Stimulated activated CD8-positive, alpha-beta memory T cell treated with anti-CD3 and anti-CD28 coated beads, Interleukin-7, amount 100 ng/mL, for 48 hours (primary cell): Measurements from ENCODE around the gene SPTY2D1.
"Not testable (repeated sequence)": the region's sequence is repeated elsewhere in the genome, so short reads cannot be mapped to it uniquely, and the experiment has no call there.

Experiments
- DNase-seq, 2 donors: peaks; one replicate each; pipeline ENCODE4 v3.0.0-alpha.2; 2020; ENCODE audit warnings: low read depth in 1 of 2; ENCODE audit errors: extremely low read depth in 1 of 2

SPTY2D1 gene, protein sequence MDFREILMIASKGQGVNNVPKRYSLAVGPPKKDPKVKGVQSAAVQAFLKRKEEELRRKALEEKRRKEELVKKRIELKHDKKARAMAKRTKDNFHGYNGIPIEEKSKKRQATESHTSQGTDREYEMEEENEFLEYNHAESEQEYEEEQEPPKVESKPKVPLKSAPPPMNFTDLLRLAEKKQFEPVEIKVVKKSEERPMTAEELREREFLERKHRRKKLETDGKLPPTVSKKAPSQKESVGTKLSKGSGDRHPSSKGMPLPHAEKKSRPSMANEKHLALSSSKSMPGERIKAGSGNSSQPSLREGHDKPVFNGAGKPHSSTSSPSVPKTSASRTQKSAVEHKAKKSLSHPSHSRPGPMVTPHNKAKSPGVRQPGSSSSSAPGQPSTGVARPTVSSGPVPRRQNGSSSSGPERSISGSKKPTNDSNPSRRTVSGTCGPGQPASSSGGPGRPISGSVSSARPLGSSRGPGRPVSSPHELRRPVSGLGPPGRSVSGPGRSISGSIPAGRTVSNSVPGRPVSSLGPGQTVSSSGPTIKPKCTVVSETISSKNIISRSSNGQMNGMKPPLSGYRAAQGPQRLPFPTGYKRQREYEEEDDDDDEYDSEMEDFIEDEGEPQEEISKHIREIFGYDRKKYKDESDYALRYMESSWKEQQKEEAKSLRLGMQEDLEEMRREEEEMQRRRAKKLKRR

GRCh38 chr11:18634140-18635032 lies at the start of gene SPTY2D1:
Gene SPTY2D1, minus strand, starts transcription at chr11:18634342. Its CDS starts 85 bp downstream, at chr11:18634257.
- DNase-seq = peak; percentile 92 to 98

DNA sequence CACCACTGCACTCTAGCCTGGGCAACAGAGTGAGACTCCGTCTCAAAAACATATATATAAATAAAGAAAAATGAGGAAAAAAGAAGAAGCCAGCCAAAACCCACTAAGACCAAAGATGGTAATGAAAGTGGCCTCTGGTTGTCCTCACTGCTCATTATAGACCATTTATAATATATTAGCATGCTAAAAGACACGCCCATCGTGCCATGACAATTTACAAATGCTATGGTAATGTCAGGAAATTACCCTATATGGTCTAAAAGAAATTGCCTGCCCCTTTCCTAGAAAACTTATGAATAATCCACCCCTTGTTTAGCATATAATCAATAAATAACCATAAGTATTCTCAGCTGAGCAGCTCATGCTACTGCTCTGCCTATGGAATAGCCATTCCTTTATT lies 48.3 kb upstream of the SPTY2D1 start:
- DNase-seq = no peak

- not testable (repeated sequence) for DNase-seq
Observed at GRCh38 chr11:18681949-18682348, 47.8 kb upstream of the SPTY2D1 start.

DNA sequence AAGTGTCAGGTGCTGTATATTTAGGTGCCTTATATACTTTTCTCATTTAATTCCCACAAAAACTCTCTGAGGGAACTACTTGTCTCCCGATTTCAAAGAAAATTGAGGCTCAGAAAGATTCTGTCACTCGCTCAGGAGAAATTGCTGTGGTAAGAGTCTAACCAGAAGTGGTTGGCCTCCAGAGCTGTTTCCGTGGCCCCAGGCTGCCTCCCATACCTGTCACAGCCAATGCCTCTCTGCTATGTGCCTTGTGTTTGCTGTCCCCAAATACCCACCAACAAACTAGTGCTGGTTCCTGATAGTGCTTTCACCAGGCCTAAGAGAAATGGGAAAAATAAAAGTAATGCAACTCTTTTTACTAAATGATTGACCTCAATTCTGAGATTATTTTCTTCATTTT lies 43.4 kb upstream of the SPTY2D1 start:
- no peak for DNase-seq

DNA sequence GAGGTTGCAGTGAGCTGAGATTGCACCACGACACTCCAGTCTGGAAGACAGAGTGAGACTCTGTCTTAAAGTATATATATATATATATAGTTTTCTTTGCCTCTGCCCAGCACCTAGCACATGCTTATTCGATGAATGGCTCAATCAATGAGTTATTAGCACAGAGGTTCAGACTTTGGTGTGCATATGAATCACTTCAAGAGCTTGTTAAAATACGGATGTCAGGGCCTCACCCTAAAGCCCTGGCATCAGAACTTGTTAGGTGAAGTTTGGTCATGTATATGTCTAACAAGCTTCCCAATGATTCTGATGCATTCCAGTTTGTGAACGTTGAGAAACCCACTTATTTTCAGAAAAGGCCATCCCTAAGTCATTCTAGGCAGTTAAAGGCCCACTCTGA lies 42.7 kb upstream of the SPTY2D1 start:
- DNase-seq = no peak

DNA sequence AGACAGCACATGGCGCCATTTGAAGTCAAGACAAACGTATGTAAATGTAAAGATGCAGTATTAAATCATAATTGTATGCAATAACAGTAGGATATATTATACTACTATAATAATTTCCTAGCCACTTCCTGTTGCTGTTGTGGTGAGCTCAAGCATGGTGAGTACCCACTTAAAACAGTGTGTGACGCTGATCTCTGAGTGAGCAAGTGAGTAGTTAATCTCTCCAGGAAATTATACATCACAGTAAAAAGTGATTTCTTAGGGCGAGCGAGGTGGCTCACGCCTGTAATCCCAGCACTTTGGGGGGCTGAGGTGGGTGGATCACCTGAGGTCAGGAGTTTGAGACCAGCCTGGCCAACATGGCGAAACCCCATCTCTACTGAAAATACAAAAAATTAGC lies 38.1 kb upstream of the SPTY2D1 start:
- peak in 1 of 2 donors; percentile 22 for DNase-seq

- DNase-seq = no peak
Observed at GRCh38 chr11:18671246-18671645, 37.1 kb upstream of the SPTY2D1 start.

DNA sequence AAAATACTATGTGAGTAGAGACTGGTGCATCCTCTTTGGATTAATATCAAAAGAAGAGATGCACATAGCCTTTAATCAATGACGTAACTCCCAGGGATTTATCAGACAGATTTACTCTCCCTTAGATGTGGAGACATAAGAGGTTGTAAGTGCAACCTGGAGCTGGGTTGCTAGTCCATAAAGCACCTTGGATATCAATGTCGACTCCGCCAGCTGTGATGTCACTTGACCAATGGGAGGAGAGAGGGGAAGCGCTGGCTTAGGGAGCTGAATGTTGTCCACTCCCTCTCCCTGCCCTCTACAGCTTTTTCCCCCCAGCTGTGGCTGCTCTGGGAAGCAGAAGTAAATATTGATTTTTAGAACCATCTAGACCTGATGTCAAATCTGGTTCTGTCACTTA lies 35.6 kb upstream of the SPTY2D1 start:
- DNase-seq = no peak

- peak in 1 of 2 donors; percentile 18 for DNase-seq
Observed at GRCh38 chr11:18669219-18669596, 35.1 kb upstream of the SPTY2D1 start.

DNA sequence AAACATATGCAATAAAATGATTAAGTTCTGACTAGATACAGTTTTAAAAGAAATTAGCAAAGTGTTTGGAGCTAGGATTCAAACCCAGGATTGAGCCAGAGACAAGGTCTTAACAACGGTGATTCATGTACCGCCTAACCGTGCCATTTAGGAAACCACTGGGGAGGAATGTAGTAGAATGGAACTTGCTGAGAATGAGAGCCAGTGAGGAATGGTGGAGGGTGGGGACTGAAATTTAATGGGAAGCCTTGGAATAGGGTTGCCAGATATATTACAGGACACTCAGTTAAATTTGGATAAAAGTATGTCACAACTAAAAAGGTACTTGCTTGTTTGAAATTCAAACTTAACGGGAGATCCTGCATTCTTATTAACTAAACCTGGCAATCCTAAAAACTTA lies 34.0 kb upstream of the SPTY2D1 start:
- no peak for DNase-seq

DNA sequence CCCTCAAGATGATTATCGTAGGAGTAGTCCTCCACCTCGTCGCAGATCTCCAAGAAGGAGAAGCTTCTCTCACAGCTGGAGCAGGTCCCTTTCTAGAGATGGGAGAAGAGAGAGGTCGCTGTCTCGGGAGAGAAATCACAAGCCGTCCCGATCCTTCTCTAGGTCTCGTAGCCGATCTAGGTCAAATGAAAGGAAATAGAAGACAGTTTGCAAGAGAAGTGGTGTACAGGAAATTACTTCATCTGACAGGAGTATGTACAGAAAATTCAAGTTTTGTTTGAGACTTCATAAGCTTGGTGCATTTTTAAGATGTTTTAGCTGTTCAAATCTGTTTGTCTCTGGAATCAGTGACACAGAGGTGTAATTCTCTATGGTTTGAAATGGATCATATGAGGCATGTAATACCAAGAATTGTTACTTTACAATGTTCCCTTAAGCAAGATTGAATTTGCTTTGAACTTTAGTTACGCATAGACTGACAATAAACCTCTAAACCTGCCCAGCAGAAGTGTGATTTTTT lies 31.3 kb upstream of the SPTY2D1 start:
- DNase-seq = not testable (repeated sequence)

DNA sequence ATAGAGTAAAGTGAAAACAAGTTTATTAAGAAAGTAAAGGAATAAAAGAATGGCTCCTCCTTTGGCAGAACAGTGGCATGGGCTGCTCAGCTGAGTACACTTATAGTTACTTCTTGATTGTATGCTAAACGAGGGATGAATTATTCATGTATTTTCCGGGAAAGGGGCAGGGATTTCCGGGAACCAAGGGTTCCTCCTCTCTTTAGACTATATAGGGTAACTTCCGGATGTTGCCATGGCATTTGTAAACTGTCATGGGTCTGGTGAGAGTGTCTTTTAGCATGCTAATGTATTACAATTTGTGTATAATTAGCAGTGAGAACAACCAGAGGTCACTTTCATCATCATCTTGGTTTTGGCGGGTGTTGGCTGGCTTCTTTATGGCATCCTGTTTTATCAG lies 23.5 kb upstream of the SPTY2D1 start:
- no peak for DNase-seq

GRCh38 chr11:18650859-18651557 lies 16.9 kb upstream of the SPTY2D1 start:
- DNase-seq = no peak

DNA sequence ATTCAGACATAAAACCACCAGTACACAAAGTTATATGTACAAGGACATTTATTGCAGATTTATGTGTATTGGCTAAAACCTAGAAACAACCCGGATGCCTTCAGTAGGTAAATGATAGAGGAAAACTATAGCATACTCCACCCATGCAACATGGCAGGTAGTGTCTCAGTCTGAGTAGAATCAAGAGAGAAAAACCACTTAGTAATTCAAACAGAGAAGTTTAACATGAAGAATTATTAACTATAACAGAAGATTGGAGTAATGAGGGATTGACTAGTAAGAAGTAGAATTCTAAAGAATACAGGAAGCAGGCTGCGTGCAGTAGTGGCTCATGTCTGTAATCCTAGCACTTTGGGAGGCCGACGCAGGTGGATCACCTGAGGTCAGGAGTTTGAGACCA lies 16.2 kb upstream of the SPTY2D1 start:
- DNase-seq = no peak

DNA sequence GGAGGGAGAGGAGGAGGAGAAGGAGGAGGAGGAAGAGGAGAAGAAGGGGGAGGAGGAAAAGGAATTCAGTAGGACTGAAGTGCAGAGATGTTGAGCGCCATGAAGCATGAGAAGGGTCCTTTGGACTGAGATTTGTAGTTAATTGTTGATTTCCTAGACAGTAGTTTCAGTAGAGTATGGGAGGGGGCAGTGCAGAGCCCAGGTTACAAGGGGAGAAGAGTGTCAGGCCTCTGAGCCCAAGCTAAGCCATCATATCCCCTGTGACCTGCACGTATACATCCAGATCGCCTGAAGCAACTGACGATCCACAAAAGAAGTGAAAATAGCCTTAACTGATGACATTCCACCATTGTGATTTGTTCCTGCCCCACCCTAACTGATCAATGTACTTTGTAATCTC lies 8.9 kb upstream of the SPTY2D1 start:
- DNase-seq = not testable (repeated sequence)

- DNase-seq = no peak
Observed at GRCh38 chr11:18641677-18642076, 7.5 kb upstream of the SPTY2D1 start.

- DNase-seq = peak in 1 of 2 donors; percentile 29
Observed at GRCh38 chr11:18633256-18634139, 644 bp downstream of the SPTY2D1 start.

DNA sequence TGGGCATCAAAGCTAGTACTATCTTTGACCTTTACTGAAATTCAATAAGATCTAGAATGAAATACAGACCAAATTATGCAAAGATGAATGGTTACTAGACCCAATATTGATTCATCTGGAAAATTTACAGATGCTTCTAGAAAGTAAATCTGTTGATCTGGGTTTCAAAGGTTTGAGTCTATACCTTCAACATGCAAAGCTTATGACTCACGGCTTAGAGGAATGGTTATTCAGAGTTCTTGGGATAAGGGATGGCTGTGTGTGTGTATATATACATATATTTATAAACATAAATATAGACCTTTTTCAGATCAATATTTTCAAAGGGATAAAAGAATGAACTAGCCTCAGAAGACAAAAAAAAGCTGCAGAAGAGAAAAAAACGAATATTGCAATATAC lies 1.3 kb downstream of the SPTY2D1 start:
- DNase-seq = no peak

GRCh38 chr11:18624161-18624560 lies 10.0 kb downstream of the SPTY2D1 start:
- no peak for DNase-seq
